ENCODE results near the gene RHBDF2. TPM values are rescaled to one million over a fixed set of nuclear protein-coding genes. Genes with fewer than 3 reads are reported as not detected.

RHBDF2 gene
- total RNA-seq, 1 experiment from 2014 or later = 52.3 TPM

- Histone ChIP-seq H3K9me2 (replicated peaks; ENCODE audit: low read length) (no peaks in the 10 kb centered on the region), H3K9me3 (ENCODE audit: low read length) (no peaks in the 10 kb centered on the region), H3K9ac (ENCODE audit: low read length) (no peak overlapping the region), H2AFZ (ENCODE audit: low read length) (no peak overlapping the region), H3K27ac (ENCODE audit: low read length) (no peak overlapping the region), H3K4me2 (ENCODE audit: low read length) (no peak overlapping the region), H3K4me1 (ENCODE audit: insufficient read depth, low read length) (no peaks in the 10 kb centered on the region; the same call in 1 of the 2 replicates), H3K36me3 (ENCODE audit: low read depth, low read length) (no peaks in the 10 kb centered on the region; the same call in 1 of the 2 replicates), H3K79me2 (ENCODE audit: low read length) (no peaks in the 10 kb centered on the region), H3K27me3 (ENCODE audit: low read length) (no peaks in the 10 kb centered on the region), H3K4me3 (ENCODE audit: low read length) (no peak overlapping the region), H3F3A (ENCODE audit: low read length, unreplicated experiment) (no peaks in the 10 kb centered on the region), H4K20me1 (ENCODE audit: low read length) (no peaks in the 10 kb centered on the region)
- peak; percentile 62 for TF ChIP-seq CTCF (conservative IDR thresholded peaks at IDR 0.05; ENCODE audit: low read depth, low read length)
- TF ChIP-seq EZH2 (IDR thresholded peaks at IDR 0.05; ENCODE audit: low read length, unreplicated experiment) = no peak
- TF ChIP-seq EZH2phosphoT487 (IDR thresholded peaks at IDR 0.05; ENCODE audit: borderline replicate concordance, low read length) = no peak
- ChIA-PET CTCF (interaction anchor here (1.5 kb wide), 1 partner anchor 15 kb away, joined by 4 read pairs; no protein-coding TSS in a partner anchor), POLR2A (ENCODE audit: unreplicated experiment) (no interaction called here)
- no TSS peak for BruUV-seq (replicated peaks)
- DNase-seq (no peak), ATAC-seq (peak; percentile 45)
- intact Hi-C loops (cut with micrococcal nuclease) = no loop called here
These were observed 27.7 kb downstream of the RHBDF2 start for GRCh38 chr17:76473541-76473985.

GRCh38 chr17:76472726-76473125 is 28.5 kb downstream of the RHBDF2 start:
- BruUV-seq (replicated peaks) = no TSS peak
- H3K4me3 ChIP-seq (ENCODE audit: low read length) = no peak overlapping the region
- H3K9me2 ChIP-seq (replicated peaks; ENCODE audit: low read length) = no peaks in the 10 kb centered on the region
- H3K27me3 ChIP-seq (ENCODE audit: low read length) = no peaks in the 10 kb centered on the region
- ChIA-PET CTCF (no interaction called here), POLR2A (ENCODE audit: unreplicated experiment) (no interaction called here)
- DNase-seq (no peak), ATAC-seq (no peak)
- H3K9ac ChIP-seq (ENCODE audit: low read length) = no peak overlapping the region
- H3K4me1 ChIP-seq (ENCODE audit: insufficient read depth, low read length) = no peaks in the 10 kb centered on the region; the same call in 1 of the 2 replicates
- no peaks in the 10 kb centered on the region for H3K9me3 ChIP-seq (ENCODE audit: low read length)
- TF ChIP-seq EZH2phosphoT487 (IDR thresholded peaks at IDR 0.05; ENCODE audit: borderline replicate concordance, low read length) = no peak
- no peak for TF ChIP-seq CTCF (conservative IDR thresholded peaks at IDR 0.05; ENCODE audit: low read depth, low read length)
- TF ChIP-seq EZH2 (IDR thresholded peaks at IDR 0.05; ENCODE audit: low read length, unreplicated experiment) = no peak
- intact Hi-C loops (cut with micrococcal nuclease) = no loop called here
- H4K20me1 ChIP-seq (ENCODE audit: low read length) = no peaks in the 10 kb centered on the region
- no peak overlapping the region for H3K4me2 ChIP-seq (ENCODE audit: low read length)
- no peak overlapping the region for H2AFZ ChIP-seq (ENCODE audit: low read length)
- H3K27ac ChIP-seq (ENCODE audit: low read length) = no peak overlapping the region
- H3F3A ChIP-seq (ENCODE audit: low read length, unreplicated experiment) = no peaks in the 10 kb centered on the region
- no peaks in the 10 kb centered on the region; the same call in 1 of the 2 replicates for H3K36me3 ChIP-seq (ENCODE audit: low read depth, low read length)
- no peaks in the 10 kb centered on the region for H3K79me2 ChIP-seq (ENCODE audit: low read length)

GRCh38 chr17:76472258-76472645 is 29.0 kb downstream of the RHBDF2 start:
- Histone ChIP-seq H3K27ac (ENCODE audit: low read length) (no peak overlapping the region), H3K9me3 (ENCODE audit: low read length) (no peaks in the 10 kb centered on the region), H3K4me3 (ENCODE audit: low read length) (no peak overlapping the region), H3K79me2 (ENCODE audit: low read length) (no peaks in the 10 kb centered on the region), H3K9ac (ENCODE audit: low read length) (no peak overlapping the region), H4K20me1 (ENCODE audit: low read length) (no peaks in the 10 kb centered on the region), H3K27me3 (ENCODE audit: low read length) (no peaks in the 10 kb centered on the region), H3F3A (ENCODE audit: low read length, unreplicated experiment) (no peaks in the 10 kb centered on the region), H3K4me2 (ENCODE audit: low read length) (no peak overlapping the region), H2AFZ (ENCODE audit: low read length) (no peak overlapping the region), H3K9me2 (replicated peaks; ENCODE audit: low read length) (no peaks in the 10 kb centered on the region), H3K4me1 (ENCODE audit: insufficient read depth, low read length) (no peaks in the 10 kb centered on the region), H3K36me3 (ENCODE audit: low read depth, low read length) (no peaks in the 10 kb centered on the region; the same call in 1 of the 2 replicates)
- intact Hi-C loops (cut with micrococcal nuclease) = no loop called here
- no peak for TF ChIP-seq EZH2 (IDR thresholded peaks at IDR 0.05; ENCODE audit: low read length, unreplicated experiment)
- TF ChIP-seq CTCF (conservative IDR thresholded peaks at IDR 0.05; ENCODE audit: low read depth, low read length) = no peak
- TF ChIP-seq EZH2phosphoT487 (IDR thresholded peaks at IDR 0.05; ENCODE audit: borderline replicate concordance, low read length) = no peak
- DNase-seq = no peak
- BruUV-seq (replicated peaks) = no TSS peak
- POLR2A ChIA-PET (ENCODE audit: unreplicated experiment) = no interaction called here
- CTCF ChIA-PET = no interaction called here
- ATAC-seq = no peak
